ENCODE results near the gene ETFA. TPM values are rescaled to one million over a fixed set of nuclear protein-coding genes. Genes with fewer than 3 reads are reported as not detected.
A peak's percentile ranks its signal among the peaks of the same experiment; 100 is the strongest.
"Not testable (repeated sequence)": the region's sequence is repeated elsewhere in the genome, so short reads cannot be mapped to it uniquely, and the experiment has no call there.

Gene ETFA
- total RNA-seq, 1 donor from 2014 or later, result 497 TPM

DNA sequence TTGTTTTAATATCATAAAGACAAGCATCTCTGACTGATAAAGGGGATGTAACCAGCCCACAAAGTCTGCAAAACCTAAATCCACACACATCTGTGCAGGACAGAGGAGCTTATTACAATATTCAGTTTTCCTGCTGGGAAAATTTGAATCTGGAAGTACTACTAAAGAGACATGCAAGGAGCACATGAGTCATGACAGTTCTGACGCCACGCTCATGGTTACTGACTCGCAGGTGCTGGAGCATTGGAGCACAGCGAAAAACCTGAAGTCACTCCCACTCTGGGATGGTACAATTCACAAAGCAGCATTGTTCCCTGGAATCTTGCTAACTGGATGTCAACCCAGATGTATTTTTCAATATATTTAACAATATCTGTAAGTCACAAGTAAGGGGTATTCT lies 17.7 kb upstream of the ETFA start:
- ATAC-seq, result no peak
- intact Hi-C loops (cut with micrococcal nuclease), result no loop called here
- DNase-seq, result no peak

DNA sequence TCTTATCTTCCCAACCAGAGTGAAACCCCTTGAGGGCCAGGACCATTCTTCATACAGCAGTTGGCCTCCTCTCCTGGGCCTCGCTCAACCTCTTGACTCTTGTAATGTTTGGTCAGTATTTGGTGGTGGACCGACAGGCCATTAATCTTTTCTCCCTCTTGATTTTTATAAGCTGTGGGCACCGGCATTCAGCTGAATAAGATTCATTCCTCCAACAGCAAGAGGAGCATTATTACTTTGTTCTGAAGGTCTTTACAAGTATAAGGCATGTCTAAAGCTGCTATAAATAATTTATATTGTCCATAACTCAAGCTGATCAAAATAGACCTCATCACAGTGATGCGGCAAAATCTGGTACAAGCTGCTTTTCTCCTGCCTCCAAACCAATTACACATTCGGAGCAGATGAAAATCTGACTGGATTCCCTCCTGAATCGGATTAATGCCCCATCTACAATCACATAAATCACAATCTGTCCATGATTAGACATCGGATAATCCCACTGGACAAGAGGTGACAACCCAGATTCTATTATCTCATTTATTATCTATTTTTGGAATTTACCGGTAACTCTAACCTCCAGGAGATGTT lies 16.9 kb upstream of the ETFA start:
- ATAC-seq (no peak), DNase-seq (no peak)
- intact Hi-C loops (cut with micrococcal nuclease), result no loop called here

DNA sequence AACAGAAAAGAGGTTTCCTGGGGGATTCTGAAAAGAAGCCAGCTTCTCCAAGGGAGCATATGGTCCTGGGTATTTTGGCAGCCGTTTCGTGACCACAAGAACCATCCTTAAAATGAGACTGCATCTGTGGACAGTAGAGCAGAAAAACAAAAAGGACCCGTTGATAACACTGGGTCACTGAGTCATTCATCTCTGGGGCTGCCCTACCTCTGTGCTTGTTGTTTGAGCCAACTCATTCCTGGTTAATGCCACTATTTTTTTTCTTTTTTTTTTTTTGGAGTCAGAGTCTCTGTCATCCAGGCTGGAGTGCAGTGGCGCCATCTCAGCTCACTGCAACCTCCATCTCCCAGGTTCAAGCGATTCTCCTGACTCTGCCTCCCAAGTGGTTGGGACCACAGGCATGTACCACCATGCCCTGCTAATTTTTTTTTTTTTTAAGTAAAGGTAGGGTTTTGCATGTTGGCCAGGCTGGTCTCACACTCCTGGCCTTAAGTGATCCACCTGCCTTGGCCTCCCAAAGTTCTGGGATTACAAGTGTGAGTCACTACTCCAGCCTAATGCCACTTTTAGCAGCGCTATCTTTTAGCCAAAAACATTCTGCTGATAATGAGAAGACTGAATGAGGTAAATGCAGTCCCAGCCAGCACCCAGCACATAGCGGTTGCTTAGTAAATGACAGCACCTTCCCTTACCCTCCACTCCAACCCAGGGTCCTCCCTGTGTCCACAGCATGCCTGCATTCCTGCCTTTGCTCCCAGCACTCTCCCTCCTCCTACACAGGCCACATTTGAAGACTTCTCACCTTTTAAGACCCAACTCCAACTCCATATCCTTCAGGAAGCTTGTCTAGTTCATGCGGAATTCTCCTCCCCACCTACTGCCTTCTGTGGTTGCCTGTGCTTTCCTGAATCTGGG lies 16.2 kb upstream of the ETFA start:
- intact Hi-C loops (cut with micrococcal nuclease), result no loop called here
- DNase-seq (peak; percentile 48), ATAC-seq (peak; percentile 93)

DNA sequence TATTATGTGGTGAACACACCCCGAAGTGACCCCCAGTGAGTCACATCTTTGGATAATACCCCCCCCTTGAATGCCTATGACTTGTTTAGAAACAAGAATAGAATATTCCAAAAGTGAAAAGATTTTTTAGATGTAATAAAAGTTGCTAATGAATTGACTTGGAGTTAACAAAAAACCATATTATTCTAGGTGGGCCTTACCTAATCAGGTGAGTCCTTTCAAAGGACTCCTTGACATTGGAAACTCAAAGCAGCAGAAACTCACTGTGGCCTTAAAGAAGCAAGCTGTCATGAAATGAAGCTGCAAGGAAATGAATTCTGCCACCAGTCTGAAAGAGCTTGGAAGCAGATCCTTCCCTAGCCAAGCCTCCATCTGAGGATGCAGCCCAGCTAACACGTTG lies 14.4 kb upstream of the ETFA start:
- DNase-seq (no peak), ATAC-seq (no peak)
- intact Hi-C loops (cut with micrococcal nuclease), result no loop called here

DNA sequence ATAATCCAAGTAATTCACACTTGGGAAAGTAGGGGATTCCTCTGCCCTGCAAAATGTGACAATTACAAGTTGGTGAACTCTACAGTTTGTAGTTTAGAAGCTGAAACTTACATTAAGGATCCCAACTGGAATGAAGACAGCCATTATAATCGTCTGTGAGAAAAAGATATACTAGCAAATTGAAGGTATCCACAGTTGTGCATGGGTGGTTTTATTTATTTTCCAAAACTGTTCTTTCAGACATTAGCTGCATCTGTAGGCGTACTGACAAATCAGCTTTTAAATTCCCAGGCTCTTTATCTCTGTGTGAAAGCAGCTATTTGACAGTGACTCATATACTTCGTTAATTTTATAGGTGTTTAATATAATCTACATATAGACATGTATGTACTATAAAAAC lies 12.8 kb upstream of the ETFA start:
- ATAC-seq (no peak), DNase-seq (no peak)
- intact Hi-C loops (cut with micrococcal nuclease), result no loop called here

DNA sequence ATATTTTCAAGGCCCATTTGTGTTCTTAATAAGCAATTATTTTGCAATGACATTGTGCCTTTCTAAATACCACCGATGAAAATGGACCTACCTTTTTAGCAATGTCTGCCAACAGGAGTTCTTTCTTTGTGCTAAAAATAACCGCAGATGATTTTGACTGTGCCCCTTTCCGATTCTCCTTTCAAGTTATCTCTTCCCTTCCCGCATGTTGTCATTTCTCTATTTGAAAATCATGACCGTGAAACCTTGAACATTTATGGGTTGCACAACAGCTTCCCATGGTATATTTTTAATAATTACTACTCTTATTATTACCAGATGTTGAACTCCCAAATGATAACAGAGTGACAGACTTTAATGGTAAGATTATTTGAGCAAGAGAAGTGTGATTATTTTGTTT lies 10.3 kb upstream of the ETFA start:
- DNase-seq, result no peak
- ATAC-seq, result peak; percentile 33

DNA sequence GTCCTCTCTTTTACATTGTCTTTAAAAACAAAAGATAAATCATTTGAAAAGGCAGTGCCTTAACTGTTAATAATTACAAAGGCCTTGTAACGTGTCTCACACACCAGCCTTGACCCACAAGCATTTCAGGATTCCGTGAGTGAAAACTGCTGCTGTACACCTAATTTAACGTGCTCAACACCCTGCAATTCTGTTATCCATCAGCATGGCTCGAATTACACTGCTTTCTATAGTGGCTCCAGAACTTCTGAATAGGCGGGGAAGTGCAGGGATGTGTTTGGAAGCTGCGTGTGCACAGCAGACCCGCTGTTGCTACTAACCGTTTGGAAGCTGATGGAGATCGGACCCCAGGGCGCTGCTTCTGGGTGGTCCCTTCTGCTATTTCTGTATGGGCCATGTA lies 9.9 kb upstream of the ETFA start:
- ATAC-seq (no peak), DNase-seq (no peak)
- intact Hi-C loops (cut with micrococcal nuclease), result no loop called here

More for the DNA sequence above, 10.3 kb upstream of the ETFA start:
- intact Hi-C loops (cut with micrococcal nuclease), result no loop called here

DNA sequence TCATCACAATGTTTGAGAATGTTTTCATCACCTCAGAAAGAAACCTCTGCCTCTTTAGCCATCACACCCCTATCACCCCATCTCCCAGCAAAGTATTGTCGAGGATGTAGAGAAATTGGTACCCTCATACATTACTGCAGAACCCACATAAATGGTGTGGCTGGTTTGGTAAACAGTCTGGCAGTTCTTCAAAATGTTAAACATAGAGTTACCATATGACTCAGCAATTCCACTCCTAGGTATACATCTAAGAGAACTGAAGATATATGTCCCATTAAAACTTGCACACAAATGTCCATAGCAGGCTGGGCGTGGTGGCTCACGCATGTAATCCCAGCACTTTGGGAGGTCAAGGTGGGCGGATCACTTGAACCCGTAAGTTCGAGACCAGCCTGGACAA lies 8.7 kb upstream of the ETFA start:
- intact Hi-C loops (cut with micrococcal nuclease), result no loop called here
- DNase-seq (no peak), ATAC-seq (no peak)

DNA sequence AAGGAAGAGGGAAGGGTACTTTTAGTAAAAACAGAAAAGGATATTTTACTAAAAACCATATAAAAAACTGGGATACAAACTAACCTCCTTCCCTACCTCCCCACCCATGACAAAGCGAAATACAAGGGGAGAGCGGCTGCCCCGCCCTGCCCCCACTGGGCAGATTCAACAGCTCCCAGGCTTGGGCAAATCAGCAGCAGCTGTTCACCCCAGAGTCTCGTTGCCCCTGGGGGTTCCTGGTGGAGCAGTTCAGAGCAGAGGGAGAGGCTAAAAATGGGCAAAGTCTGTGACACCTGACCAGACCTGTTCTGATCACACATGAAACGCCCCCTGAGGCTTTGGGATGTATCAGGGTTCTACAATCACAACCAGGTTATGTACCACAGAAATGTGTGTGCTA lies 2.5 kb upstream of the ETFA start:
- DNase-seq (no peak), ATAC-seq (no peak)
- intact Hi-C loops (cut with micrococcal nuclease), result no loop called here

DNA sequence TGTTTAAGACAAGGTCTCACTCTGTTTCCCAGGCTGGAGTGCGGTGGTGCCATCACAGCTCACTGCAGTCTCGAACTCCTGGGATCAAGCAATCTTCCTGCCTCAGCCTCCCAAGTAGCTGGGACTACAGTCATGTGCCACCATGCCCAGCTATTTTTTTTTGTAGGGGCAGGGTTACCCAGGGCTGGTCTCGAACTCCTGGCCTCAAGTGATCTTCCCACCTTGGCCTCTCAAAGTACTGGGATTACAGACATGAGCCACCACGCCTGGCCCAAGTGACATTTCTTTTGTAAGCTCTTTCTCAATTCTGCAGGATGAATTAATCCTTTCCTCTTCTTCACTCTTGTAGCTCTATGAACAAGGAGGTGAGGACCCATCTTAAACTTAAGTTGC lies 1.9 kb upstream of the ETFA start:
- intact Hi-C loops (cut with micrococcal nuclease); DNase-seq; ATAC-seq: not testable (repeated sequence)

DNA sequence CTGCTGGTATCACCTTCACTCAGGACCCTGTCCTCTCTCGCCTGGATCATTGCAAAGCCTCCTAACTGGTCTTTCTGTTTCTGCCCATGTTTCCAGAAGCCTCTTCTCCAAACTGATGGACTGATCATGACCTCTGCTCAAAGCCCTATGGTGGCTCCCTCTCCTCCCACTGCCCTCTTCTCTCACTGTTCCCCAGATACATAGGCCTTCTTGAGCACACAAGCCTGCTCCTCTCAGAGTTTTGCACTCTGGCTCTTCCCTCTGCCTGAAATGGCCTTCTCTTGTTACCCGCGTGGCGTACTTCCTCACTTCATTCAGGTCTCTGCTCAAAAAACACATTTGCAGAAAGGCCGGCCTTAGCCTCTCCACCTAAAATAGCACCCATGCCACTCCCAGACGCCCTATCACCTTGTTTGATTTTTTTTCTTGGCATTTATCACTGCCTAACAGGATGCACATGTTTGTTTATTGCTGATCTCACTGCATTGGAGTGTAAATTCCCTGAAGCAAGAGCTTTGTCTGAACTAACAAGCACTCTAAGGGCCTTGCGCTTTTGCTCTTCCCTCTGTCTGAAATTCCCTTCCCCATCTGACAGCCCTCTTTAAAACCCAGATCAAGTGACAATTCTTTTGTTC lies 1.4 kb upstream of the ETFA start:
- intact Hi-C loops (cut with micrococcal nuclease), result no loop called here
- ATAC-seq, result no peak
- no peak for DNase-seq

DNA sequence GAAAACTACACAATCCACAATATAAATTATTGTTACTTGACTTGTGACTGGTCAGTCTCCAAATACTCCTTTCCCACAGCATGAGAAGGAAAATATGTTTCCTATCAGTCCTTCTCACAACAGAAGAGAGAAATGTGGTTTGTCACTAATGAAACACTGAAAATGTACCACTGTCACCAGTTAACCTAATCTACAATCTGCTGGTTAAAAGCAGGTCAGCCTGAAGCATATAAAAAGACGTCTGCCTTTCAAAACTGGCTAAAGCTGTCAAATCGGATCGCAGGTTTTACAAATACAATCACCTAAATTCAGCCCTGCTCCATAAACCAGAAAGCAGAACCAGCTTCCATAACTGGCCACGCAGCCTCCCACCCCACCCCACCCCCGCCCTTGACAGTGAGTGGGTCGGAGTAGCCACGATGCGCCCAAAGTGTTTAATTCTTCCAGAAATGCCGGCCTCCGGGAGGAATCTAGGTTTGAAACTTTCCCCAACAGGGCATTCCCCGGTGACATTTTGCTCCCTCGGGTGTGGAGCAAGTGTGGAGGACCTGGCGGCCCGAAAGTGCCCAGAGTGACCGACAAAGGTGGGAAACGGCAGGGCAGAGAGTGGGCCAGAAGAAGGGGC lies 682 bp downstream of the ETFA start:
- peak; percentile 42 for ATAC-seq
- intact Hi-C loops (cut with micrococcal nuclease), result no loop called here
- DNase-seq, result no peak

DNA sequence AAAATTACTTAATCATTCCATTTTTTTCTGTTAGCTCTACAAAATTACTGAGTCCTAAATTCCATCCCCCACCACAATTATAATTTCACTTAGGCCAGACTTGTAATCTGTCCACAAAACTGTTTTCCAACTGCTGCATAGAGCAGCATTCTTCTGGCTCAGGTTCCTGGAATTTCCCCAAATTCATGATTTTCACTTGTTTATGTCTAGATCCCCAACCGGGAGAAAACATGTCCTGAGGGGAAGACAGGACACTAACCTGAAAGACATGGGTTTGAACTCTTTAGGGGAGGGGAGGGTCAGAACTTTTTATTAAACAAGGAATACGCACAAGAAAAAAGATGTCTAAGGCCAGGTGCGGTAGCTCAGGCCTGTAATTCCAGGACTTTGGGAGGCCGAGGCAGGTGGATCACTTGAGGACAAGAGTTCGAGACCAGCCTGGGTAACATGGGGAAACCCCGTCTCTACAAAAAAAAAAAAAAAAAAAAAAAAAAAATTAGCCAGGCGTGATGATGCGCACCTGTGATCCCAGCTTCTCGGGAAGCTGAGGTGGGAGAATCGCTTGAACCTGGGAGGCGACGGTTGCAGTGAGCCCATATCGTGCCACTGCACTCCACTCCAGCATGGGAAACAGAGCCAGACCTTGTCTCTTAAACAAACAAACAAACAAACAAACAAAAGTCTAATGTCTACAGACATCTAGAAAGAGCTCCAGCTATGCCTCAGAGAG lies 1.5 kb downstream of the ETFA start:
- intact Hi-C loops (cut with micrococcal nuclease), result no loop called here
- no peak for DNase-seq
- ATAC-seq, result no peak

DNA sequence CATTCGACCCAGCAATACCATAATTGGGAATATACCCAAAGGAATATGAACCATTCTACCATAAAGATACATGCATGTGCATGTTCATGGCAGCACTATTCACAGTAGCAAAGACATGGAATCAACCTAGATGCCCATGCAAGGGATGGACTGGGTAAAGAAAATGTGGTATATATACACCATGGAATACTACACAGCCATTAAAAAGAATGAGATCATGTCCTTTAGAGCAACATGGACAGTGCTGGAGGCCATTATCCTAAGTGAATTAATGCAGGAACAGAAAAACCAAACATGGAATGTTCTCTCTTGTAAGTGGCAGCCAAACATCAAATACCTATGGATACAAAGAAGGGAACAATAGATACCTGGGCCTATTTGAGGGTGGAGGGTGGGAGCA lies 7.4 kb downstream of the ETFA start:
- ATAC-seq, result no peak
- no peak for DNase-seq

DNA sequence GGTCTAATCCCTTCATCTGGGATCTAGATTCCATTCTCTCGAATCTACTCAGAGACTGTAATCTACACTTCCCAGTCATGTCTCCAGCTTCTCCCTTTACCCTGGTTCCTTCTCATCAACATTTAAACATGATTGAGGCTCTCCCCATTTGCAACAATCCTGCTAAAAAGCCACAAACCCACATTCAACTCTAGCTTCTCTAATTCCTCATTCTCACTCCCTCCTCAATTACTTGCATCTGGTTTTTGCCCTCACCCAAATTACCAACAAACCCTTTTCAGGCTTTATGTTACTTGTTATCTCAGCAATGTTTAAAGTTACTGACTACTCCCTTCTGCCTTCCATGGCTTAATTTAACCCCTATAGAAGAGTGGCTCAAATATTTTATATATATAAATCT lies 11.5 kb downstream of the ETFA start:
- no peak for DNase-seq
- intact Hi-C loops (cut with micrococcal nuclease), result no loop called here
- no peak for ATAC-seq

More for the DNA sequence above, 7.4 kb downstream of the ETFA start:
- intact Hi-C loops (cut with micrococcal nuclease), result no loop called here

DNA sequence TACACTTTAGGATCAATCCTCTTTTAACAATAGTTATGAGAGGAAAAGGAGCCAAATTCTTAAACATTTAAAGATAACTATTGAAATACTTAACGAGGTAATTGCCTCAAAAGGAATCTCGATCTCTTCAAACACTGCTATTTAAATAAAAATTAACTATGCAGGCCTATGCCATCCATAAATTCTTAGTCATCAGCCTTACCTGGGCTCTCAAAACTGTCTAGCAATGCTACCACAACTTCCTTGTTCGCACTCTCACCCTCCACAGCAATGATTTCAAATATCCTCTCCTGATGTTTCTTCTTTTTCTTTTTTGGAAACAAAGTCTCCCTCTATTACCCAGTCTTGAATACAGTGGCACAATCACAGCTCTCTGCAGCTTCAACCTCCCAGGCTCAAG lies 12.3 kb downstream of the ETFA start:
- intact Hi-C loops (cut with micrococcal nuclease), result no loop called here
- no peak for ATAC-seq
- no peak for DNase-seq

DNA sequence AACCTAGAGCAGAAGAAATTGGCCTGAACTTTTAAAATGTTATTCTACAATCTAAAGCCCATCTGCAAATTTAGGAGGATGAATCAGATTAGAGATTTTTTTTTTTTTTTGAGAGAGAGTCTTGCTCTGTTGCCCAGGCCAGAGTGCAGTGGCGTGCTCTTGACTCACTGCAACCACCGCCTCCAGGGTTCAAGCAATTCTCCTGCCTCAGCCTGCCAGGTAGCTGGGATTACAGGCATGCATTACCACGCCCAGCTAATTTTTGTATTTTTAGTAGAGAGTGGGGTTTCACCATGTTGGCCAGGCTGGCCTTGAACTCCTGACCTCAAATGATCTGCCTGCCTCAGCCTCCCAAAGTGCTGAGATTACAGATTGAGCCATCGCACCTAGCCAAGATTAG lies 13.3 kb downstream of the ETFA start:
- intact Hi-C loops (cut with micrococcal nuclease); DNase-seq; ATAC-seq: not testable (repeated sequence)

DNA sequence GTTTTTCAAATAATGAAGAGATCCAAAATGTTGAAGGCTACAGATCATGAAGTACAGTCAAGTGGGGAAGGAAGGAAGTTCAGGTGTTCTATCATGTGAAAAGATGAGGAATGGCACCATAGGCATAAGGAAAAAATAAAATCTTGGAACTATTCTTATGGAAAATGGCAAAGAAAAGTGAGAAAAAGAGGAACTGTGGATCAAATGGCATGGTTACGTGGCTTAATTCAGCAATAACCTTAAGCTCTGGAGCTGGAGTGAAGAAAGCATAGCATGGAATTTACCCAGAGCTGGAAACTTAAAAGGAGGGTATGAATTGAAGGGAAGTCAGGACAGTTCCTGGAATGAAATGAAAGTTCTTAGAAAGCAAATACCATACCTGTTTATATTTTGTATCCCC lies 14.4 kb downstream of the ETFA start:
- intact Hi-C loops (cut with micrococcal nuclease), result no loop called here
- ATAC-seq, result no peak
- no peak for DNase-seq

DNA sequence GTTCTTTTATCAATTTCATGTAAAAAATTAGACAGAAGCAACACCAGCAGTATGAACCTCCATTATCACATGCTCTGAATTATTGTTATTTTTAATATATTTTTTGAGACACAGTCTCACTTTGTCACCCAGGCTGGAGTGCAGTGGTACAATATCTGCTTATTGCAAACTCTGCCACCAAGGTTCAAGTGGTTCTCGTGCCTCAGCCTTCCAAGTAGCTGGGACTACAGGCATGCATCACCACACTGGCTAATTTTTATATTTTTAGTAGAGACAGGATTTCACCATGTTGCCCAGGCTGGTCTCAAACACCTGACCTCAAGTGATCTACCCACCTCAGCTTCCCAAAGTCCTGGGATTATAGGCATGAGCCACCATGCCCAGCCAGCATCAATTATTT lies 16.8 kb downstream of the ETFA start:
- peak; percentile 61 for ATAC-seq
- DNase-seq; intact Hi-C loops (cut with micrococcal nuclease): not testable (repeated sequence)

Measured in left ventricle myocardium superior (tissue), 1 donor.